HG02840 (cell line): Measurements from ENCODE around the gene ENKUR.

ENCODE experiments used
- ATAC-seq: cut with Tn5 transposase; IDR thresholded peaks from one replicate; pipeline ENCODE4 v1.9.1; 2021; ENCODE audit warnings: mild to moderate bottlenecking, moderate library complexity, moderate number of reproducible peaks; ENCODE audit not compliant: unreplicated experiment, low FRiP score

Gene ENKUR

GRCh38 chr10:24951201-24952142 is 64.5 kb downstream of the ENKUR start:
- ATAC-seq: no peak

GRCh38 chr10:24950439-24950838 is 65.5 kb downstream of the ENKUR start:
- no peak for ATAC-seq

GRCh38 chr10:24949616-24950015 is 66.3 kb downstream of the ENKUR start:
- ATAC-seq: no peak

- no peak for ATAC-seq
These were observed 68.5 kb downstream of the ENKUR start for GRCh38 chr10:24947304-24948097.

GRCh38 chr10:24944512-24945255 is 71.3 kb downstream of the ENKUR start:
- no peak for ATAC-seq

- ATAC-seq: no peak
These were observed 77.4 kb downstream of the ENKUR start for GRCh38 chr10:24938525-24938924.

- ATAC-seq: no peak
These were observed 77.9 kb downstream of the ENKUR start for GRCh38 chr10:24938076-24938475.

- ATAC-seq: no peak
These were observed 80.3 kb downstream of the ENKUR start for GRCh38 chr10:24935504-24936292.
